ENCODE measurements around the gene FLNA. TPM values are rescaled to one million over a fixed set of nuclear protein-coding genes. Genes with fewer than 3 reads are reported as not detected.
"Not testable (repeated sequence)": the region's sequence is repeated elsewhere in the genome, so short reads cannot be mapped to it uniquely, and the experiment has no call there.

Gene FLNA
- polyA plus RNA-seq, 1 donor from 2014 or later, result 84.9 TPM

GRCh38 chrX:154348114-154348531 is 26.3 kb downstream of the FLNA start:
- no peak for TF ChIP-seq EP300 (conservative IDR thresholded peaks at IDR 0.05; ENCODE audit: poor library complexity, severe bottlenecking)
- no peaks in the 10 kb centered on the region for H3K36me3 ChIP-seq (ENCODE audit: insufficient read depth, low read length)
- H3K9ac ChIP-seq (ENCODE audit: low read length), result no peak overlapping the region
- no peaks in the 10 kb centered on the region for H3F3A ChIP-seq (ENCODE audit: insufficient read depth, low read length, poor library complexity, severe bottlenecking)
- no peak overlapping the region for H3K4me3 ChIP-seq (ENCODE audit: low read length)
- H3K9me3 ChIP-seq (ENCODE audit: low read length), result no peaks in the 10 kb centered on the region
- H4K20me1 ChIP-seq (ENCODE audit: insufficient read depth), result no peaks in the 10 kb centered on the region
- H3K27ac ChIP-seq (ENCODE audit: low read length), result no peak overlapping the region
- H3K27me3 ChIP-seq (ENCODE audit: insufficient read depth, low read depth, low read length), result no peaks in the 10 kb centered on the region
- no peaks in the 10 kb centered on the region for H3K79me2 ChIP-seq (replicated peaks; ENCODE audit: insufficient read depth, low read length)
- H3K4me2 ChIP-seq (ENCODE audit: low read length), result no peak overlapping the region
- no peak overlapping the region for H2AFZ ChIP-seq (ENCODE audit: low read depth, low read length)
- no peaks in the 10 kb centered on the region for H3K9me2 ChIP-seq (ENCODE audit: insufficient read depth, low read length)

GRCh38 chrX:154343620-154344019 is 30.8 kb downstream of the FLNA start:
- H3K9ac ChIP-seq (ENCODE audit: low read length); H3F3A ChIP-seq (ENCODE audit: insufficient read depth, low read length, poor library complexity, severe bottlenecking); H3K27me3 ChIP-seq (ENCODE audit: insufficient read depth, low read depth, low read length); H3K4me2 ChIP-seq (ENCODE audit: low read length); H2AFZ ChIP-seq (ENCODE audit: low read depth, low read length); H3K9me3 ChIP-seq (ENCODE audit: low read length); H4K20me1 ChIP-seq (ENCODE audit: insufficient read depth); H3K79me2 ChIP-seq (replicated peaks; ENCODE audit: insufficient read depth, low read length); H3K36me3 ChIP-seq (ENCODE audit: insufficient read depth, low read length); H3K4me3 ChIP-seq (ENCODE audit: low read length); H3K9me2 ChIP-seq (ENCODE audit: insufficient read depth, low read length); H3K27ac ChIP-seq (ENCODE audit: low read length): not testable (repeated sequence)

GRCh38 chrX:154343063-154343462 is 31.4 kb downstream of the FLNA start:
- not testable (repeated sequence) for H3K36me3 ChIP-seq (ENCODE audit: insufficient read depth, low read length); H3K4me2 ChIP-seq (ENCODE audit: low read length); H4K20me1 ChIP-seq (ENCODE audit: insufficient read depth); H3K9me2 ChIP-seq (ENCODE audit: insufficient read depth, low read length); H3F3A ChIP-seq (ENCODE audit: insufficient read depth, low read length, poor library complexity, severe bottlenecking); H3K27me3 ChIP-seq (ENCODE audit: insufficient read depth, low read depth, low read length); H3K27ac ChIP-seq (ENCODE audit: low read length); H3K4me3 ChIP-seq (ENCODE audit: low read length); H3K79me2 ChIP-seq (replicated peaks; ENCODE audit: insufficient read depth, low read length); H2AFZ ChIP-seq (ENCODE audit: low read depth, low read length); H3K9me3 ChIP-seq (ENCODE audit: low read length); H3K9ac ChIP-seq (ENCODE audit: low read length)

GRCh38 chrX:154341399-154342298 is 32.8 kb downstream of the FLNA start:
- H2AFZ ChIP-seq (ENCODE audit: low read depth, low read length); H3K9me2 ChIP-seq (ENCODE audit: insufficient read depth, low read length); H3K27ac ChIP-seq (ENCODE audit: low read length): not testable (repeated sequence)

GRCh38 chrX:154334496-154334895 is 39.9 kb downstream of the FLNA start:
- no peaks in the 10 kb centered on the region for H3K9me3 ChIP-seq (ENCODE audit: low read length)
- H3K9ac ChIP-seq (ENCODE audit: low read length), result no peak overlapping the region
- no peak overlapping the region for H3K4me3 ChIP-seq (ENCODE audit: low read length)
- H3K9me2 ChIP-seq (ENCODE audit: insufficient read depth, low read length), result no peaks in the 10 kb centered on the region
- no peaks in the 10 kb centered on the region for H3K79me2 ChIP-seq (replicated peaks; ENCODE audit: insufficient read depth, low read length)
- no peaks in the 10 kb centered on the region for H3K27me3 ChIP-seq (ENCODE audit: insufficient read depth, low read depth, low read length)
- no peaks in the 10 kb centered on the region for H3F3A ChIP-seq (ENCODE audit: insufficient read depth, low read length, poor library complexity, severe bottlenecking)
- no peak overlapping the region for H3K4me2 ChIP-seq (ENCODE audit: low read length)
- H2AFZ ChIP-seq (ENCODE audit: low read depth, low read length), result no peak overlapping the region
- TF ChIP-seq EP300 (conservative IDR thresholded peaks at IDR 0.05; ENCODE audit: poor library complexity, severe bottlenecking), result no peak
- no peak for TF ChIP-seq EZH2 (IDR thresholded peaks at IDR 0.05; ENCODE audit: borderline replicate concordance, insufficient read depth, low read length, poor library complexity, severe bottlenecking)
- TF ChIP-seq SMC3 (conservative IDR thresholded peaks at IDR 0.05; ENCODE audit: poor library complexity), result no peak
- TF ChIP-seq REST (IDR thresholded peaks at IDR 0.05; ENCODE audit: borderline replicate concordance), result no peak
- TF ChIP-seq RAD21 (conservative IDR thresholded peaks at IDR 0.05), result no peak
- TF ChIP-seq MXI1 (conservative IDR thresholded peaks at IDR 0.05; ENCODE audit: poor library complexity, severe bottlenecking), result no peak
- no peak for TF ChIP-seq TAF1 (IDR thresholded peaks at IDR 0.05; ENCODE audit: low read depth)
- no peak for TF ChIP-seq CTCF (IDR thresholded peaks at IDR 0.05; ENCODE audit: poor library complexity, severe bottlenecking)
- TF ChIP-seq POLR2AphosphoS5 (IDR thresholded peaks at IDR 0.05), result no peak
- H3K36me3 ChIP-seq (ENCODE audit: insufficient read depth, low read length), result no peaks in the 10 kb centered on the region
- no peak overlapping the region for H3K27ac ChIP-seq (ENCODE audit: low read length)
- H4K20me1 ChIP-seq (ENCODE audit: insufficient read depth), result no peaks in the 10 kb centered on the region

More at GRCh38 chrX:154341399-154342298, 32.8 kb downstream of the FLNA start:
- not testable (repeated sequence) for H3K4me2 ChIP-seq (ENCODE audit: low read length); H3K9ac ChIP-seq (ENCODE audit: low read length); H3K27me3 ChIP-seq (ENCODE audit: insufficient read depth, low read depth, low read length); H3K36me3 ChIP-seq (ENCODE audit: insufficient read depth, low read length); H3K79me2 ChIP-seq (replicated peaks; ENCODE audit: insufficient read depth, low read length); H4K20me1 ChIP-seq (ENCODE audit: insufficient read depth); H3F3A ChIP-seq (ENCODE audit: insufficient read depth, low read length, poor library complexity, severe bottlenecking); H3K9me3 ChIP-seq (ENCODE audit: low read length); H3K4me3 ChIP-seq (ENCODE audit: low read length)

Data from neural cell (in vitro differentiated cells).